Aorta (tissue), 5 donors: Measurements from ENCODE around the gene SLC6A11. TPM values are rescaled to one million over a fixed set of nuclear protein-coding genes. Genes with fewer than 3 reads are reported as not detected.

Source experiments
- ATAC-seq: fragments of 200-7000 bp; cut with Tn5 transposase; one replicate; pipeline ENCODE4 v1.9.1; 2022; ENCODE audit warnings: moderate library complexity; ENCODE audit not compliant: low FRiP score
- DNase-seq, 2 donors: peaks; one replicate each; pipeline ENCODE4 v3.0.0-alpha.2; 2020
- H3K27ac ChIP-seq, 2 donors: one replicate each; pipeline ENCODE4 v1.5.1; 2013; ENCODE audit warnings: low read length in 2 of 2, mild to moderate bottlenecking in 2 of 2, moderate library complexity in 2 of 2, control low read depth in 1 of 2, inconsistent platforms in 1 of 2, low read depth in 1 of 2
- H3K27me3 ChIP-seq, 2 donors: one replicate each; pipeline ENCODE4 v1.6.1; 2013; ENCODE audit warnings: control low read depth in 1 of 2, low read length in 1 of 2, mild to moderate bottlenecking in 1 of 2, moderate library complexity in 1 of 2; ENCODE audit not compliant: insufficient read depth in 2 of 2, control insufficient read depth in 1 of 2
- H3K36me3 ChIP-seq, 2 donors: one replicate each; pipeline ENCODE4 v1.6.1; 2013; ENCODE audit warnings: control low read depth in 1 of 2, low read length in 1 of 2, mild to moderate bottlenecking in 1 of 2; ENCODE audit not compliant: insufficient read depth in 2 of 2, control insufficient read depth in 1 of 2
- H3K4me1 ChIP-seq, 2 donors: one replicate each; pipeline ENCODE4 v1.6.1; 2013; ENCODE audit warnings: low read length in 2 of 2, control low read depth in 1 of 2, mild to moderate bottlenecking in 1 of 2, moderate library complexity in 1 of 2; ENCODE audit not compliant: insufficient read depth in 2 of 2, control insufficient read depth in 1 of 2
- H3K4me3 ChIP-seq, 2 donors: one replicate each; pipeline ENCODE4 v1.5.1; 2013; ENCODE audit warnings: low read length in 2 of 2, control low read depth in 1 of 2, mild to moderate bottlenecking in 1 of 2
- H3K9me3 ChIP-seq: one replicate; pipeline ENCODE4 v1.6.1; 2013; ENCODE audit warnings: mild to moderate bottlenecking, low read length; ENCODE audit not compliant: control insufficient read depth
- WGBS, 2 donors: extraction: QIAGEN DNeasy Blood & Tissue Kit; methylation state at CpG; one replicate each; pipeline ENCODE4 v1.1.7; 2013; 5-methylcytosine and 5-hydroxymethylcytosine counted together
- intact Hi-C, 2 donors: fragments of 100-400 bp; cut with DNase I; formaldehyde crosslinking; loops; one replicate each; pipeline versions ENCODE4 v1.14.2 to v1.15.0; 2022
- polyA plus RNA-seq, 2 donors: library from polyadenylated mRNA; stranded (reverse); fragments of 200-250 nt; gene quantifications; one replicate each; pipeline ENCODE4 v1.2.3, GENCODE V29; 2013
- total RNA-seq, 2 donors: library from RNA; stranded (reverse); fragmentation: NEBNext Ultra II Directional; extraction: Animal tissue kit (Norgen Biotek cat#: 25700); gene quantifications; one replicate each; pipeline ENCODE4 v1.2.1, GENCODE V29; 2021
- donor health status: healthy with polysubstance abuse.
- donor health status: Bipolar disorder and iron deficiency.
- donor health status: DM: no; HTN: no; CAD: no.
- donor health status: DM: no; HTN: no; CAD: no.
- donor health status: DM: yes; HTN: yes; CAD: no.

The SLC6A11 gene
- total and polyA plus RNA-seq, 4 donors: not detected

GRCh38 chr3:10950476-10951294, 134.7 kb downstream of the SLC6A11 start:
- intact Hi-C loops: no loop called here
- no peak for DNase-seq

GRCh38 chr3:10951295-10951926, 135.4 kb downstream of the SLC6A11 start:
- ATAC-seq (no peak), DNase-seq (no peak)
- no peak overlapping the region for H3K4me3 ChIP-seq
- H3K27me3 ChIP-seq: no peaks in the 10 kb centered on the region
- no peaks in the 10 kb centered on the region for H3K9me3 ChIP-seq
- H3K27ac ChIP-seq: no peak overlapping the region
- H3K4me1 ChIP-seq: no peaks in the 10 kb centered on the region
- H3K36me3 ChIP-seq: no peaks in the 10 kb centered on the region
- 56 to 65% methylated on average over 6 to 7 of the region's 7 CpGs for WGBS, 2 donors
- intact Hi-C loops: no loop called here

More at GRCh38 chr3:10950476-10951294, 134.7 kb downstream of the SLC6A11 start:
- ATAC-seq: no peak
- Histone ChIP-seq H3K27me3 (no peaks in the 10 kb centered on the region), H3K27ac (no peak overlapping the region), H3K4me3 (no peak overlapping the region), H3K4me1 (no peaks in the 10 kb centered on the region), H3K36me3 (no peaks in the 10 kb centered on the region), H3K9me3 (no peaks in the 10 kb centered on the region)
- WGBS, 2 donors: 47 to 50% methylated on average over 12 of the region's 12 CpGs

- Histone ChIP-seq H3K4me3 (no peak overlapping the region), H3K4me1 (no peaks in the 10 kb centered on the region), H3K27ac (no peak overlapping the region), H3K9me3 (no peaks in the 10 kb centered on the region), H3K27me3 (no peaks in the 10 kb centered on the region), H3K36me3 (no peaks in the 10 kb centered on the region)
- DNase-seq: no peak
- 64 to 68% methylated on average over 3 of the region's 3 CpGs for WGBS, 2 donors
- no peak for ATAC-seq
- intact Hi-C loops: no loop called here
Observed at GRCh38 chr3:10952525-10952924, 136.5 kb downstream of the SLC6A11 start.

- ATAC-seq: no peak
- H3K4me3 ChIP-seq: no peak overlapping the region
- no peaks in the 10 kb centered on the region for H3K4me1 ChIP-seq
- DNase-seq: no peak
- H3K36me3 ChIP-seq: no peaks in the 10 kb centered on the region
- 94 to 95% methylated on average over 3 of the region's 3 CpGs for WGBS, 2 donors
- H3K27ac ChIP-seq: no peak overlapping the region
- intact Hi-C loops: no loop called here
- no peaks in the 10 kb centered on the region for H3K27me3 ChIP-seq
- no peaks in the 10 kb centered on the region for H3K9me3 ChIP-seq
Observed at GRCh38 chr3:10954740-10955139, 138.7 kb downstream of the SLC6A11 start.

GRCh38 chr3:10955711-10956453, 139.9 kb downstream of the SLC6A11 start:
- intact Hi-C loops: no loop called here
- no peak overlapping the region for H3K27ac ChIP-seq
- H3K4me3 ChIP-seq: no peak overlapping the region
- no peaks in the 10 kb centered on the region for H3K27me3 ChIP-seq
- H3K9me3 ChIP-seq: no peaks in the 10 kb centered on the region
- peak; percentile 54 for ATAC-seq
- 48 to 49% methylated on average over 15 of the region's 15 CpGs for WGBS, 2 donors
- DNase-seq: peak in 1 of 2 donors; percentile 56
- no peaks in the 10 kb centered on the region for H3K36me3 ChIP-seq
- no peaks in the 10 kb centered on the region for H3K4me1 ChIP-seq

GRCh38 chr3:10956531-10956930, 140.5 kb downstream of the SLC6A11 start:
- Histone ChIP-seq H3K4me3 (no peak overlapping the region), H3K27ac (no peak overlapping the region), H3K36me3 (no peaks in the 10 kb centered on the region), H3K9me3 (no peaks in the 10 kb centered on the region), H3K4me1 (no peaks in the 10 kb centered on the region), H3K27me3 (no peaks in the 10 kb centered on the region)
- no peak for DNase-seq
- WGBS, 2 donors: 54 to 55% methylated on average over 4 of the region's 4 CpGs
- intact Hi-C loops: no loop called here
- no peak for ATAC-seq

- DNase-seq (no peak), ATAC-seq (no peak)
- Histone ChIP-seq H3K27ac (no peak overlapping the region), H3K4me1 (no peaks in the 10 kb centered on the region), H3K36me3 (no peaks in the 10 kb centered on the region), H3K4me3 (no peak overlapping the region), H3K27me3 (no peaks in the 10 kb centered on the region), H3K9me3 (no peaks in the 10 kb centered on the region)
- WGBS, 2 donors: 85 to 86% methylated on average over 6 of the region's 6 CpGs
- intact Hi-C loops: no loop called here
Observed at GRCh38 chr3:10956986-10957385, 141.0 kb downstream of the SLC6A11 start.

GRCh38 chr3:10957976-10958749, 142.1 kb downstream of the SLC6A11 start:
- Histone ChIP-seq H3K4me3 (no peak overlapping the region), H3K27ac (no peak overlapping the region), H3K27me3 (no peaks in the 10 kb centered on the region), H3K4me1 (no peaks in the 10 kb centered on the region), H3K36me3 (no peaks in the 10 kb centered on the region), H3K9me3 (no peaks in the 10 kb centered on the region)
- ATAC-seq (peak; percentile 4), DNase-seq (no peak)
- intact Hi-C loops: no loop called here
- WGBS, 2 donors: 85 to 89% methylated on average over 17 of the region's 17 CpGs
